GM12873 (cell line): ENCODE measurements around the gene CDC42BPA.

Experiments
- CTCF ChIP-seq: IDR thresholded peaks from 2 replicates; pipeline ENCODE4 v1.5.1; 2012; ENCODE audit warnings: low read depth, mild to moderate bottlenecking, moderate library complexity, low read length, control low read depth; ENCODE audit not compliant: insufficient read depth; ENCODE audit errors: missing control alignments

The CDC42BPA gene

GRCh38 chr1:227136210-227136820, 182.0 kb downstream of the CDC42BPA start:
- no peak for TF ChIP-seq CTCF

DNA sequence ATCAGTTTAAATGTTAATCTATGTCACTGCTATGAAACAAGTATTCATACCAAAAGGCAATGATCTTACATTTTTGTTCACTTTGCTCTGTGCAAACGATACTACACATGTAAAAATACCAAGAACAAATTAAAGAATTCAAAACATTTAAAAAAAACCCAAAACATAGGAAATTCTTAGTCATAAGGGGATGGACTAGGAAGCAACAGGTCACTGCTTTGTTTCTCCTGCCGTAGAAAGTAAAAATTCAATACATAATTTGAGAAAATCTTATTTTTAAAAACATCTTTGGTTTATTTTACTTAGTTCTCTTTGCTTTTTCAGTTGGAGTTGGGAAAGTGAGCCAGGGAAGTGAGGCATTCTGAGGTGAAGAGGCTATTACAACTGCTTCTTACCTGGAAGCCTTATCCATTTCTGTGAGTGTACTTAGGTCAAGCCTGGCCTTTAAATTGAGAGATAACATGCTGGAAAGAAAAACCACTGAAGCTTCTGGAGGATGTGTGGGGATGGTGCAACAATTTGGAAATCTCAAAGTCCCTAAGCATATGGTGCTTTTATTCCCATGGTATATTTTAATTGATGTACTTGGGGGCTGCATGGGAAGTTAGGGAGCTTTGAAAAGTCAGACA, 183.5 kb downstream of the CDC42BPA start:
- no peak for TF ChIP-seq CTCF

DNA sequence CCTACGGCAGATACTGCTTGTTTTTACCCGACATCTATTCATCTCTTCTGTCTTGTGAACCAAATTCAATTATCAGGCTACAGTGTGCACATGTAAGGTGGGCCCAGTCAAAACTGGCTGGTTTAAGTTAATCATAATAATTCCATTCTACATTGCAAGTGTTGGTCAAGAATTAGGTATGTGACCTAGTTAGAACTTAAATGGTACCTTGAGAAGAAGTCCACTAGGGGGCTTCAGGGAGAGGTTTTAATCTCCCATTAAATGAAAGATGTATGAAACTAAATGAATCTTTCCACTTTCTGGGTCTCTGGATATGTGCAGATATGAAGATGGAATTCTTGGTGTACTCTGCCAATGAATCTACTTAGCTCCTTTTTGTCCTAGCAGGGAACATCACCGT, 187.1 kb downstream of the CDC42BPA start:
- peak; percentile 40 for TF ChIP-seq CTCF

GRCh38 chr1:227127891-227128290, 190.4 kb downstream of the CDC42BPA start:
- no peak for TF ChIP-seq CTCF

- TF ChIP-seq CTCF, result no peak
Observed at GRCh38 chr1:227125929-227126545, 192.3 kb downstream of the CDC42BPA start.

DNA sequence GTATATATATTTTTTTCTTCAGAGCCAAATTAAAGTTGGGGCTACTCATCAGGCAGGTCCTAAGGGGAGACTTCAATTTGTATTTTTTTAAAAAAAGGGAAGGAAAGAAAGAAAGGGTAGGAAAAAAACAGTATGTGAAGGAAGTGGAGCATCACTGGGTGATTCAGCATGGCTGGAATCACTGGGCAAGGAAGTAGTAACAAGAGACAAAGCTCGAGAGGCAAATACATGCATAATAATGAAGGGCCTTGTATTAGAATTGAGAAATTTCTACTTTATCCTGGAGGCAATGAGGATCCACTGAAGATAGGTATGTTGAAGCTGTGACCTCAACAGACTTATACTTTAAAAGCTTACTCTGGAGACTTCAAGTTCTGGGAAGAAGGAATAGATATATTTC, 193.8 kb downstream of the CDC42BPA start:
- no peak for TF ChIP-seq CTCF

DNA sequence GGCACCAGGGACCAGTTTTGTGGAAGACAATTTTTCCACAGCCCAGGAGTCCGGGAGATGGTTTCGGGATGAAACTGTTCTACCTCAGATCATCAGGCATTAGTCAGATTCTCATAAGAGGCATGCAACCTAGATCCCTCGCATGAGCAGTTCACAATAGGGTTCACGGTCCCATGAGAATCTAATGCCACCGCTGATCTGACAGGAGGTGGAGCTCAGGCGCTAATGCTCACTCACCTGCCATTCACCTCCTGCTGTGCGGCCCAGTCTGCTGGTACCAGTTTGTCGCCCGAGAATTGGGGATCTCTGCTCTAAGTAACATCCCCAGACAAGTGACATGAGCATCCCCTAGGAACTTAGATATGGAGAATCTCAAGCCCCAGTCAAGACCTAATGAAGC, 197.5 kb downstream of the CDC42BPA start:
- no peak for TF ChIP-seq CTCF
